HG03095 (cell line): ENCODE measurements around the gene HERPUD1.

Experiments used
- ATAC-seq: cut with Tn5 transposase; IDR thresholded peaks from one replicate; pipeline ENCODE4 v1.9.1; 2021; ENCODE audit warnings: moderate library complexity; ENCODE audit not compliant: unreplicated experiment

HERPUD1 gene

GRCh38 chr16:56994311-56994710 lies 62.4 kb downstream of the HERPUD1 start:
- no peak for ATAC-seq
